Fibroblast of lung (primary cell): ENCODE measurements around the gene GARIN1A.
"Not testable (repeated sequence)": the region's sequence is repeated elsewhere in the genome, so short reads cannot be mapped to it uniquely, and the experiment has no call there.

Source experiments
- EZH2 ChIP-seq: IDR thresholded peaks from 2 replicates; pipeline ENCODE4 v1.5.1; 2012; ENCODE audit warnings: low read length, control low read depth, mild to moderate bottlenecking; ENCODE audit errors: missing control alignments
- TF ChIP-seq, protein P1 (sequence below), 2 donors: IDR thresholded peaks in 1 of 2; conservative IDR thresholded peaks in 1 of 2; 1 replicate in 1 of 2; 2 replicates in 1 of 2; pipeline ENCODE4 v1.5.1; 2011 to 2012; ENCODE audit warnings: low read length in 2 of 2, control low read depth in 1 of 2, inconsistent platforms in 1 of 2, low read depth in 1 of 2, mild to moderate bottlenecking in 1 of 2

DNA sequence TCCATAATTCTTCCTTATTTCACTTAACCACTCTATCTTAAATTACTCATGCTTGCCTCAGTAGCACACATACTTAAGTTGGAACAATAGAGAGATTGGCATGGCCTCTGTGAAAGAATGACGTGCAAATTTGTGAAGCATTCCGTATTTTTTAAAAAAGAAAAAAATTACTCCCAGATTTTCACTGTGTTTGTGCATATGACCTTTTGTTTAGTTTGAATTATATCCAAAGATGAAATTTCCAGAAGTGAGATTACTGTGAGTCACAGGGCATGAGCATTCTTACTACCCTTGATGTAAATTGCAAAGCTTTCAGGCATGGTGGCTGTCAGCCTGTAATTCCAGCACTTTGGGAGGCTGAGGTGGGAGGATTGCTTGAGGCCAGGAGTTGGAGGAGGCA, 45.0 kb upstream of the GARIN1A start:
- TF ChIP-seq, protein P1, sequence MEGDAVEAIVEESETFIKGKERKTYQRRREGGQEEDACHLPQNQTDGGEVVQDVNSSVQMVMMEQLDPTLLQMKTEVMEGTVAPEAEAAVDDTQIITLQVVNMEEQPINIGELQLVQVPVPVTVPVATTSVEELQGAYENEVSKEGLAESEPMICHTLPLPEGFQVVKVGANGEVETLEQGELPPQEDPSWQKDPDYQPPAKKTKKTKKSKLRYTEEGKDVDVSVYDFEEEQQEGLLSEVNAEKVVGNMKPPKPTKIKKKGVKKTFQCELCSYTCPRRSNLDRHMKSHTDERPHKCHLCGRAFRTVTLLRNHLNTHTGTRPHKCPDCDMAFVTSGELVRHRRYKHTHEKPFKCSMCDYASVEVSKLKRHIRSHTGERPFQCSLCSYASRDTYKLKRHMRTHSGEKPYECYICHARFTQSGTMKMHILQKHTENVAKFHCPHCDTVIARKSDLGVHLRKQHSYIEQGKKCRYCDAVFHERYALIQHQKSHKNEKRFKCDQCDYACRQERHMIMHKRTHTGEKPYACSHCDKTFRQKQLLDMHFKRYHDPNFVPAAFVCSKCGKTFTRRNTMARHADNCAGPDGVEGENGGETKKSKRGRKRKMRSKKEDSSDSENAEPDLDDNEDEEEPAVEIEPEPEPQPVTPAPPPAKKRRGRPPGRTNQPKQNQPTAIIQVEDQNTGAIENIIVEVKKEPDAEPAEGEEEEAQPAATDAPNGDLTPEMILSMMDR (conservative IDR thresholded peaks at IDR 0.05 in 1 of 2, IDR thresholded peaks at IDR 0.05 in 1 of 2; ENCODE audit: low read depth in 1 of 2, low read length in 2 of 2), result not testable (repeated sequence)
- TF ChIP-seq EZH2, result not testable (repeated sequence)
